DOHH2 (cell line): ENCODE measurements around the gene FOXRED2.

Experiments
- EZH2phosphoT487 ChIP-seq: fragments of 200-600 bp; sonication (generic); IDR thresholded peaks from 2 replicates; pipeline ENCODE4 v1.6.1; 2017; ENCODE audit warnings: borderline replicate concordance, mild to moderate bottlenecking, antibody characterized with exemption, low read length, moderate library complexity, mixed read lengths
- TF ChIP-seq, protein P1 (sequence below): fragments of 200-600 bp; sonication (generic); IDR thresholded peaks from one replicate; pipeline ENCODE4 v1.5.1; 2014; ENCODE audit warnings: antibody characterized with exemption, mild to moderate bottlenecking, low read depth, low read length; ENCODE audit not compliant: poor library complexity, severe bottlenecking

- TF ChIP-seq, protein P1, sequence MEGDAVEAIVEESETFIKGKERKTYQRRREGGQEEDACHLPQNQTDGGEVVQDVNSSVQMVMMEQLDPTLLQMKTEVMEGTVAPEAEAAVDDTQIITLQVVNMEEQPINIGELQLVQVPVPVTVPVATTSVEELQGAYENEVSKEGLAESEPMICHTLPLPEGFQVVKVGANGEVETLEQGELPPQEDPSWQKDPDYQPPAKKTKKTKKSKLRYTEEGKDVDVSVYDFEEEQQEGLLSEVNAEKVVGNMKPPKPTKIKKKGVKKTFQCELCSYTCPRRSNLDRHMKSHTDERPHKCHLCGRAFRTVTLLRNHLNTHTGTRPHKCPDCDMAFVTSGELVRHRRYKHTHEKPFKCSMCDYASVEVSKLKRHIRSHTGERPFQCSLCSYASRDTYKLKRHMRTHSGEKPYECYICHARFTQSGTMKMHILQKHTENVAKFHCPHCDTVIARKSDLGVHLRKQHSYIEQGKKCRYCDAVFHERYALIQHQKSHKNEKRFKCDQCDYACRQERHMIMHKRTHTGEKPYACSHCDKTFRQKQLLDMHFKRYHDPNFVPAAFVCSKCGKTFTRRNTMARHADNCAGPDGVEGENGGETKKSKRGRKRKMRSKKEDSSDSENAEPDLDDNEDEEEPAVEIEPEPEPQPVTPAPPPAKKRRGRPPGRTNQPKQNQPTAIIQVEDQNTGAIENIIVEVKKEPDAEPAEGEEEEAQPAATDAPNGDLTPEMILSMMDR, result no peak
- no peak for TF ChIP-seq EZH2phosphoT487
These were observed 25.3 kb downstream of the FOXRED2 start, which contains the start of gene TXN2 for GRCh38 chr22:36481393-36482168.
